ENCODE data around the gene TSNAXIP1.
A peak's percentile ranks its signal among the peaks of the same experiment; 100 is the strongest.
"Not testable (repeated sequence)": the region's sequence is repeated elsewhere in the genome, so short reads cannot be mapped to it uniquely, and the experiment has no call there.

TSNAXIP1 gene

DNA sequence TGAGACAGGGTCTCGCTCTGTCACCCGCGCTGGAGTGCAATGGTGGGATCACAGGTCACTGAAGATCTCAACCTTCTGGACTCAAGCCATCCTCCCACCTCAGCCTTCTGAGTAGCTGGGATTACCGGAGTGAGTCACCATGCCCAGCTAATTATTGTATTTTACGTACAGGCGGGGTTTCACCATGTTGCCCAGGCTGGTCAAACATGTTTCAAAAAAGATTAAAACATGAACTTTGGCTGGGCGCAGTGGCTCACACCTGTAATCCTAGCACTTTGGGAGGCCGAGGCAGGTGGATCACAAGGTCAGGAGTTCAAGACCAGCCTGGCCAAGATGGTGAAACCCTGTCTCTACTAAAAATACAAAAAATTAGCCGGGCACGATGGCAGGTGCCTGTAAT is 30.5 kb downstream of the TSNAXIP1 start:
- DNase-seq (ENCODE audit: low read depth), result not testable (repeated sequence)

DNA sequence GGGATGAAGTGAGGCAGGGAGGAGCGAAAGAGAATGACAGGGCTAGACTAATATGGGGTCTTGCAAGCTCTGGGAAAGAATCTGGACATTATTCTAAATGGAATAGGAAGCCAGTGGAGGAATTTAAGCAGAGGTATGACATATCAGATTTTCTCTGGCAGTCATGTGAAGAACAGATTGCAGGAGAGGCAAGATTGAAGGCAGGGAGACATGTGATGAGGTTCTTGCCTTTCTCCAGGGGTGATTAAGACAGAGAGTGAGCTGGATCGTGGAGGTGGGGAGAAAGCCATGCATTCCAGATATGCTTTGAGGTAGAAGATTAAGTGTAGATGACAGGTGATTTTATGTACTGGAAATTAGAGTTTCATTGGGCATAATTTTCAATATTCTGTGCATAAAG is 31.1 kb downstream of the TSNAXIP1 start:
- DNase-seq (ENCODE audit: low read depth), result no peak

DNA sequence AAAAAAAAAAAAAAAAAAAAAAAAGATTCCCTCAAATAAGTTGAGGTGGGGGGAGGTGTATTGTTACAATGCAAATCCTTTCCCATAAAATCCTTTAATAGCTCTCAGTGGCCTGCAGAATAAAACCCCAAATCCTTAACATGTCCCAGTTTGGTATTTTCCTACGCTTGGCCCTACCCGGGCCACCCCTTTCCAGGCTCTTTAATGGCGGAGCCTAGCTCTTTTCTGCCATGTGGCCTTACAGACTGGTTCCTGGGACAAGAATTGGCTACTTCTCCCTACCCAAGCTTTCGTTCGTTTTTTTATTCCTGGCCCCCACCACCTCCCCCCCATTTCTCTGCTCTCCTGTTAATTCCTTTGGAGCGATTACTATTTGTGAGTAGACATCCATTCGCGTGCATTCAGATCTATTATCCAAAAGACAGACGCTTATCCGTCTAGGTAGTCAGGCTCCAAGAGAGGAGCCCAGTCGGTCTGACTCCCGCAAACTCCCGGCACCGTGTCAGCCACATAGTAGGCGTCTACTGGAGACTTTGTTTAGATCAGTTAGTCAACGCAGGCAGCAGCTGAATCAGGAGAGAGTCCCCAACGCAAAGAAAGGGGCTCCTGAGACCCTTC is 34.6 kb downstream of the TSNAXIP1 start:
- DNase-seq (ENCODE audit: low read depth), result no peak

DNA sequence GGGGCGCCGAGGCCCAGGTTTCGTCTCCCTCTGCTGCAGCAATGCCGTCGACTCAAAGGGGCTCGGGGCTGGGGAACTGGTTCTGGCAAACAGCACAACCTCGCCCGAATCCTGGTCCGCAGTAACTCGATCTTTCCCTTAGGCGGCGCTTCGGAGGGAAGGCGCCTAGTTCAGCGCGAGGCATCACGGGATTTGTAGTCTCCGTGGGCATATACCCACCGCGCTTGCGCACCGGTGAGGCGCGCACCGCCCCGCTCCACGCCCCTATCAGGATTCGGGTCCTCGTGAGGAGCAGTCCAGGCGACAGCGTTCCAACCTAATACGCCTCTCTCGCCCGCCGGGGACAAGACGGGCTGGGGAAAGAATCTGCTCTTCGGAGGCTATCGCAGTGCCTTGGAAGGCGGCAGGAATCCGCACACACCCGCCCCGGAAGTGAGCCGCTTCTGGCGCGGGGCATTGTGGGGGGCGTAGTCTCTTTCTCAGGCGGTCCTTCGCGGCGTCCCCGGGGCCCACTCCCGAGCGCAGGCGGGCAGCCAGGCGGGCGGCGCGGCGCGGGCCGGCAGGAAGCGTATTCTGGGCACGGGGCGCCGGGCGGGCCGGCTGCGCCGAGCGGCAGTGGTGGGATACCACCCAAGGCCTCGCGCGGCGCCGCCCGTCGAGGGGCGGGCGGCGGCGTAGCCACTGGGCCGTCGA is 35.3 kb downstream of the TSNAXIP1 start, which contains the start of gene THAP11:
Gene THAP11, plus strand, starts transcription at position 505 of the 693 bp plus-strand sequence. CDS start 235 bp downstream, outside the sequence.
- peak; percentile 91 for DNase-seq (ENCODE audit: low read depth)

DNA sequence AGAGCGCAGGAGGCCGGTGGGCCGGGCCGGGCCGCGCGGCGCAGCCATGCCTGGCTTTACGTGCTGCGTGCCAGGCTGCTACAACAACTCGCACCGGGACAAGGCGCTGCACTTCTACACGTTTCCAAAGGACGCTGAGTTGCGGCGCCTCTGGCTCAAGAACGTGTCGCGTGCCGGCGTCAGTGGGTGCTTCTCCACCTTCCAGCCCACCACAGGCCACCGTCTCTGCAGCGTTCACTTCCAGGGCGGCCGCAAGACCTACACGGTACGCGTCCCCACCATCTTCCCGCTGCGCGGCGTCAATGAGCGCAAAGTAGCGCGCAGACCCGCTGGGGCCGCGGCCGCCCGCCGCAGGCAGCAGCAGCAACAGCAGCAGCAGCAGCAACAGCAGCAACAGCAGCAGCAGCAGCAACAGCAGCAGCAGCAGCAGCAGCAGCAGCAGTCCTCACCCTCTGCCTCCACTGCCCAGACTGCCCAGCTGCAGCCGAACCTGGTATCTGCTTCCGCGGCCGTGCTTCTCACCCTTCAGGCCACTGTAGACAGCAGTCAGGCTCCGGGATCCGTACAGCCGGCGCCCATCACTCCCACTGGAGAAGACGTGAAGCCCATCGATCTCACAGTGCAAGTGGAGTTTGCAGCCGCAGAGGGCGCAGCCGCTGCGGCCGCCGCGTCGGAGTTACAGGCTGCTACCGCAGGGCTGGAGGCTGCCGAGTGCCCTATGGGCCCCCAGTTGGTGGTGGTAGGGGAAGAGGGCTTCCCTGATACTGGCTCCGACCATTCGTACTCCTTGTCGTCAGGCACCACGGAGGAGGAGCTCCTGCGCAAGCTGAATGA is 36.0 kb downstream of the TSNAXIP1 start:
- peak; percentile 59 for DNase-seq (ENCODE audit: low read depth)

DNA sequence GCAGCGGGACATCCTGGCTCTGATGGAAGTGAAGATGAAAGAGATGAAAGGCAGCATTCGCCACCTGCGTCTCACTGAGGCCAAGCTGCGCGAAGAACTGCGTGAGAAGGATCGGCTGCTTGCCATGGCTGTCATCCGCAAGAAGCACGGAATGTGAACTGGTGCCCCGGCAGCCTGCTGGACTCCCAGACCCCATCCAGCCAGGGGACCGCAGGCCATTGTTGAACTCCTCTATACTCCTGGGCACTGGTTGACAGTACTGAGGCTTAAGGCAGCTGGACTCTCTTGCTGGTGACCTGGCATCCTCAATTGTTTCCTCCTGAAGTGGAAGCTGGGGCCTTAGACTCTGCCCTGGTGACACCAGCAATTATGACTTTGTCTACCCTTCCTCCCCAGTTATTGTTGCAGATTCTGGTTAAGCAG is 36.7 kb downstream of the TSNAXIP1 start:
- DNase-seq (ENCODE audit: low read depth), result no peak

DNA sequence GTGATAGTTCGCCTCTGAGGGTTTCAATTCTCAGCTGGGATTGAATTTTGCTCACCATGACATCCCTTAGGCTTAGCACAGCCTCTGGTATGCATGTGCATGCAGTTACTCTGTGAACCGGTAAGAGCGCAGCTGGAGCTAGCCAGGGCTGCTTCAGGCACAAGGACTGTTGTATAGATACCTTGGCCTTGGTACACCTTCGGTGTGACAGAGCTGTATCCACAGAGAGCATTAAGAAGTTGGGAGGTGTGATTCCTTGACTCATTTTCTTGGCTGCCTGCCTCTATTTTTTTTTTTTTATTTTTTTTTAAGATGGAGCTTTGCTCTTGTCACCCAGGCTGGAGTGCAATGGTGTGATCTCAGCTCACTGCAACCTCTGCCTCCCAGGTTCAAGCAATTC is 37.8 kb downstream of the TSNAXIP1 start:
- DNase-seq (ENCODE audit: low read depth), result no peak

DNA sequence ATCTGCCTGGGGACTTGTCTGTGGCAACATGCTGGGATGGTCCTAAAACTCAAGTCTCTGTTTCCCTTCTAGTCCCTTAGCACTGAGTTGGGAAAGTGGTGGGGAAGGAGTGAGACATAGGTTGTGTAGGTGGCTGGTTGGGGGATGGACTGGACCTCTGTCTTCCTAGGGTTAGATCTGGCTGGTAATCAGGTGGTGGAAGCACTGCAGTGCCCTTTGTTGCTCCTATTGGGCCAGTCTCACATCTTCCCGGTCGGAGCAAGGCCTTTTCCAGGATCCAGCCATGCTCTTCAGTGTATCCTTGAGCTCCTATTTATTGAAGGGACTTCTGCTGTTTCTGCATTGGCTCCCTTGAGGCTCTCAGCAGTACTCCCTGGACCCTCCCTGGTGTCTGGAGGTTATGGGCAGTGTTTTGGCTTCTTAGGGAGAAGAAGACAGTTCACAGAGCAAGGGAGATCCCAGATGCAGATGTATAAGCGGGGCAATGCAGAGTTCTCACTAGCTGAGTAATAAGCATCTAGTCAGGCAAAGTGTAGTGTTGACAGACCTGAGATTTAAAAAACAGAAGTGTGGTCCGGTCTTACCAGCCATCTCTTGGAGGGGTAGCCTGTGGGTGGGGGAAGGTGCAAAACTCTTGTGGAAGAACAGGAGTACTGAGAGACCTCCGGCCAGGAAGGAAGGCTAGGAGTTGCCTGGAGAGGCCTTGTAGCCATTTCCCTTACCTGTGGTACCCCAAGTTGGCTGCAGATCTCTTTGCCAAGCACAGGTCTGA is 38.8 kb downstream of the TSNAXIP1 start:
- DNase-seq (ENCODE audit: low read depth), result no peak

DNA sequence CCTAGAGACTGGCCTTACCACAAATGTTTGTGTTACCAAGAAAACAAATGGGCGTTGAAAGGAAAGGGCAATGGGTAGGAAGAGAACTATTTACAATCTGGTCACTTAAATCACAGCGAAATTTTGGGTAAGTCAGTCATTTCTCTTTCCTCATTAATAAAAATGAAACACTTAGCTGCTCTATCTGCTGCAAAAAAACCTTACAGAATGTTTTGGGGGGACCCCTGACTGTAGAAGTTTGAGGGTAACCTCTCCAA is 39.3 kb downstream of the TSNAXIP1 start:
- DNase-seq (ENCODE audit: low read depth), result no peak

DNA sequence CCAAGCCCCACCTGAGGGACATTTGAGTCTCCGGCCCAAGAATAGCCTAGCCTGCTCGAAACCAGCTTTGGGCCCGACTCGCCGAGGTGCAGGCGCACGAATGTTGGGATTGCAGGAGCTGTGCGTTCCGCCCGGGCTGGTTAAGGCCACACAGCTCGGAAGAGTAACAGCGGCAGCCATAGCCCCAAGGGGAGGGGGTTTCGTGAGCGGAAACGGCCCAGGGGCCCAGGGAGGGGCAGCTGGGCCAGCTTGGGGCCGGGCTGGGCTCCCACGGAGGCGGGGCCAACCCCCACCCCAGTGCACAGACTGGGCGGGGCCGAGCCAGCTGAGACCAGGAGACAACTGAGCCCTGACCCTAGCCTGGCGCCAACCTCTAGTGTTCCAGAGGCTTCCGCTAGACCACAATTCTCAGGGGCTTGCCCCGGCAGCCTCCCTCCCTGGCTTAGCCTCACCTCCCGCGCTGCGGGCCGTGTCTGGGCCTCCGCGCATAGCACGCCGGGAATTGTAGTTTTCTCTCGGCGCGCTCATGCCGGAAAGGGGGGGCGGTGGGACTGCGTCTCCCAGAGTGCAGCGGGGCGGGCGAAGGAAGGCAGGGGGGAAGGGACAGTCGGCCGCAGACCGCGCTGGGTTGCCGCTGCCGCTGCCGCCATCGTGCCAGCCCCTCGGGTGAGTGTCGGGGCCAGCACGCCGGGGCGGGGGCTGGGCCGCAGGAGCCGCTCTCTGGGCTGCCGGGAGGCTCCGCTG is 39.8 kb downstream of the TSNAXIP1 start, which contains the start of gene NUTF2:
Gene NUTF2, plus strand, starts transcription at position 614 of the 744 bp plus-strand sequence. CDS start 18,198 bp downstream, outside the sequence.
- DNase-seq (ENCODE audit: low read depth), result peak; percentile 95

DNA sequence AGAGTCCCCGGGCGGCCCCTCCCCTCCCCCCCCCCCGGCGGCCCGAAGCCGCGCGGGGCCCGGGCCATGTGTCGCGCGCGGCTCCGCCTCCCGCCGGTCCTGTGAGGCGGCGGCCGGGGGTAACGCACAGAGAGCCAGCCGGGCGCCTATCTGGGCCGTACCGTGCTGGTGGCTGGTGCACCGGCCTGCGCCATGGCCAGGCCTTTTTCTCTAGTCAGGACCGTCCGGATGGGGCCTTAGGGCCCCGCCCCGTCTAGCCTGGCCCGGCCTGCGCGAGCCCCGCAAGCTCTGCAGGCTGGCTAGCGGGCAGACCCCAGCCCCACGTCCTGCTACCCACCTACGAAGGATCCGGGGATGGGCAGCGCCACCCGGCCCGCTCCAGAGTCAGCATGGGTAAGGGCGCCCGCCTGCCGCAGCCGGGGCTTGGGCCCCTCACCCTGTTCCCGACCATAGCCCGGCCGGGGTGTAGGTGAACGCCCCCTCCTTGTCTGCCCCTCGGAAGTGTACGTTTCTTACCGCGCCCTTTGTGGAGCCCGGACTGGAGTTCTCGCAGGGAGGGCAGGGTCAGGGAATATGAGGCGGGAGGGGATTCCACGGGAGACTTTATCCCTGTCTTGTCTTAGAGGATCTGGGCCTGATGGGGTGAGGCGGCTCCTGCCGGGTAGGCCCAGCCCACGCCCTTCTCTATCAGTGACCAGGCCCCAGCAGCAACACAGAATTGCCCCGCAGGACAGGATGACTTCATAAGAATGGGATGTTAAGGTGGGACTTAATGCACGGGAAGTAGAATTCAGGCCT is 40.6 kb downstream of the TSNAXIP1 start, which contains the start of gene CENPT:
Gene CENPT, minus strand, starts transcription at position 630 of the 798 bp plus-strand sequence. CDS start 13,834 bp downstream, outside the sequence.
- no peak for DNase-seq (ENCODE audit: low read depth)

DNA sequence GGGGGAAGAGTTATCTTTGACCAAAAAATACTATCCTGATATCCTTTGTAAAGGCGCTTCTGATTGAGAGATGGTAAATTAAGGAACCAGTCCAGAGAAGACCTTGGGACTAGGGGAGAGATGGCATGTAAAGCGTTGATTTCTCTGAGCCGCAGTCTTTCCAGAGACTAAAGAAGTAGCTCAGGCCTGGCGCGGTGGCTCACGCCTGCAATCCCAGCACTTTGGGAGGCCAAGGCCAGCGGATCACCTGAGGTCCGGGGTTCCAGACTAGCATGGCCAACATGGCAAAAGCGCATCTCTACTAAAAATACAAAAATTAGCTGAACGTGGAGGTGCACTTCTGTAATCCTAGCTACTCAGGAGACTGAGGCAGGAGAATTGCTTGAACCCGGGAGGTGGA is 41.4 kb downstream of the TSNAXIP1 start:
- DNase-seq (ENCODE audit: low read depth), result no peak

DNA sequence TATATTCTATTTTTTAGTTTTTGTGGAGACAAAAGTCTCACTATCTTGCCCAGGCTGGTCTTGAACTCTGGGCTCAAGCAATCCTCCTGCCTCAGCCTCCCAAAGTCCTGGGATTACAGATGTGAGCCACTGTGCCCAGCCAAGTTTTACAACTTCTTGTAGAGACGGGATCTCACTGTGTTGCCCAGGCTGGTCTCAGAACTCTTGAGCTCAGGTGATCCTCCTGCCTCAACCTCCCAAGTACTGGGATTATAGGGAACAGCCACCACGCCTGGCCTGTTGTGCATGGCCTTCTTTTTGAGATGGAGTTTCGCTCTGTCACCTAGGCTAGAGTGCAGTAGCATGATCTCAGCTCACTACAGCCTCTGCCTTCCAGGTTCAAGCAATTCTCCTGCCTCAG is 47.0 kb downstream of the TSNAXIP1 start:
- DNase-seq (ENCODE audit: low read depth), result no peak

DNA sequence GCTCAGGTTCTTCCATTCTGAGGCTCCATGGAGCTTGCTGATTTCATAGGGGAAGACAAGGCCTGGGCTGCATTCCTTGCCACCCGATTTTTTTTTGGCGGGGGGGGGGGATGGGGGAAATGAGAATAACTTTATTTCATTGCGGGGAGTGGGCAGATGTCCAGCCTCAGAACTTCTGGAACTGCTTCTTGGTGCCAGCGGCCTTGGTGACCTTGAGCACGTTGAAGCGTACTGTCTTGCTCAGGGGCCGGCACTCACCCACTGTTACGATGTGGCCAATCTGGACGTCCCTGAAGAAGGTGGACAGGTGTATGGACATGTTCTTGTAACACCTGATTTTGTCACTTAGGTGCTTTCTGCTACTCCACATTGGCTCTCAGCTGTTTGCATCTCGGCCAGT is 49.1 kb downstream of the TSNAXIP1 start:
- DNase-seq (ENCODE audit: low read depth), result no peak

DNA sequence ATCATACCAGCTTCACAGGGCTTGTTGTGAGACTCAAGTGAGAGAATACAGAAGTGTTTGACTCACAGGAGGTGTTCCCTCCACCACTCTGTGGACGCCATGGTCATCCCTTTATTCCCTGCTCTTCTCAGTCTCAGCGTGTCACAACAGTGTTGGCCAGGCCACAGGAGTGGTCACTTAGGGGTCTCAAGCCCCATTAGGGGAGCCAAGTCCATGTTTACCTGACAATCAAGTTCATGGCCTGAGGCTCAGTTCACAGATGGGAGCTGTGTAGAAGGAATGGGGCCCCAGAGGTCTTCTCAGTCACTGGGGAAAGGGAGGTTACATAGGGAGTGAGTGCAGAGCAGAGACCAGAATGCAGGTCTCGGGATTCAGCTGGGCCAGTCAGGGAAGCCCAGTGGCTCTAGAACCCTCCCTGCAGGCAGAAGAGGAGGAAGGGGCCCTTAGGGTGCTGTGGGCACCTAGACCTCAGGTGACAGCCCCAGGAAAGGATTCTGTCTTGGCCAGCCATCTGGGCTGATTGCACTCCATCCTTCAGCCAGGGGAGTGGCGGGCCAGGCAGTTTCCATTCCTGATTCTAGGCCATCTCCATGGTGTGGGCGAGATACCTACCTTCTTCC is 50.3 kb downstream of the TSNAXIP1 start:
- no peak for DNase-seq (ENCODE audit: low read depth)

DNA sequence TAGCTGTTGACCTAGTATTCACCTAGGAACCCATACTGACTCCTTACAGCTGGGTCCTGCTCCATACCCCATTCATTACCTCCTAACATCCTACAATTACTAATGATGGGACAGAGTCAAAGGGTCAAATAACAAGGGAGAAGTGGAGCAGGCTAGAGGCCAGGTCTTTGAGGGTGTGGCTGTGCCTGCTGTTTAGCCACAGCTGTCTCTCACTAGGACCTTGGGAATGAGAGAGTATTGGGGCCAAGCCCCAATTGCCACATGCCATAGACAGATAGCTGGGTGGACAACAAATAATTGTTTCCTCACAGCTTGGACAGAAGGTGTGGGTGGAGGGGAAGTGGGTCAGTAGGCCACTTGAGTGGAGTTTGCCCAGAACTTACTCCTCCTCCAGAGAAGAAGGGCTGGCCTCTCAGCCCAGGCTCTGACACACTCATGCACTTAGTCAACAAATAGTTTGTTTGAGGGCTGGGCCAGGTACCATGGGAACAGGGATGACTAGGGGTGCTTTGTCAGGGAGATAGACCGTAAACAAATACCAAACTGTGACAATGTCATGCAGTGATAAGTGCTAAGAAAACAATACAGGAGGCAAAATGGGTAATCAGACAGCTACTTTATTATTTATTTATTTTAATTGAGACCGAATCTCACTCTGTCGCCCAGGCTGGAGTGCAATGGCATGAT is 51.0 kb downstream of the TSNAXIP1 start:
- no peak for DNase-seq (ENCODE audit: low read depth)

DNA sequence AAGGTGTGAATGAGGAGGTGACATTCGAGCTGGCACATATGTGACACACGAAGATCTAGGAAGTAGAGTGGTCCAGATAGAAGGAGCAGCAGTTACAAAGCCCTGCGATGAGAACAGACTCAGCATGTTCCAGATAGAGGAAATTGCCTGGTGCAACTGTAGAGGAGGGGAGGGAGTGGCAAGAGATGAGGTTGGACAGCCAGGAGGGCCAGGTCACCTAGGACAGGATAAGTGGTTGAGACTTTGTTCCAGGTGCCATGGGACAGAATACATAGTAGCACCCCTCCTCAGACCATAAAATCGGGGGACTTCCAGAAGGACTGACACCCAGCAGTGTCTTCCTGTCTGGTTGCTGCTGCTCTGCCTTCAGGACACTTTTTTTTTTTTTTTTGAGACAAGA is 51.8 kb downstream of the TSNAXIP1 start:
- DNase-seq (ENCODE audit: low read depth), result no peak

DNA sequence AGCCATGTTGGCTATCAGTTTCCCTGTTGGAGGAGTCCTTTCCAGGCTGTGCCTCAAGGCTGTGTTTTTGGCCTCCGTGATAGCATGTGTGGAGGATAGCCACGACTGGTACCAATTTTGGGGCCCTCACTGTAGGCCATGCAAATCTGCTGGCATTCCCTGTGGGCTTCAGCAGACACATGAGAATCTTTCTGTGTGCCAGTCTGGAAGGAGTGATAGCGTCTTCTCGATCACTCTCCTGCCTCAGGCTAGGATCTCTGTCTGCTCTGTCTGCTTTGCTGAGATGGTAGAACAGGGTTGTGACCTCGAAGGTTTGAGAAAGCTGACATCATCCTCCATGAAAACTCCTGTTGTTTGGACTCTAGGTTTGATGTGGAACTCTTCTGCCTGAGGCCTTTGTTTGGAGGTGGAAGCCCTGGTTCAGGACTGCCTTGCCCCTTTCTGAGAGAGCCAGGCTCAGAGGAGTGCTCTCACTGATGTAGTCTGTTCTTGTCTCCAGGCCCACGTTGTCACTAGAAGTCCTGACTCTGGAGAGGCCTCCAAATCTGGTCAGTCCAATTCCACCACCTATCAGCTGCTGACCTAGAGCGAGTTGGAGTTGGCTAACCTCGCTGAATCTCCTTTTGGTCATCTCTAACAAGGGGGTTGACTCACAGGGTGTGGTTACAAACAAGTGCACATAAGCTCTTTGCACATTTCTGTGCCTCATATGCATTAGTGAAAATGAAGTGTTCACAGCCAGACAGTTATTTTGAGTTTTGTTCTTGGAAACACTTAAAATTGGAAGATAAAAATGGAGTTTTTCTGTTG is 54.1 kb downstream of the TSNAXIP1 start:
- no peak for DNase-seq (ENCODE audit: low read depth)

DNA sequence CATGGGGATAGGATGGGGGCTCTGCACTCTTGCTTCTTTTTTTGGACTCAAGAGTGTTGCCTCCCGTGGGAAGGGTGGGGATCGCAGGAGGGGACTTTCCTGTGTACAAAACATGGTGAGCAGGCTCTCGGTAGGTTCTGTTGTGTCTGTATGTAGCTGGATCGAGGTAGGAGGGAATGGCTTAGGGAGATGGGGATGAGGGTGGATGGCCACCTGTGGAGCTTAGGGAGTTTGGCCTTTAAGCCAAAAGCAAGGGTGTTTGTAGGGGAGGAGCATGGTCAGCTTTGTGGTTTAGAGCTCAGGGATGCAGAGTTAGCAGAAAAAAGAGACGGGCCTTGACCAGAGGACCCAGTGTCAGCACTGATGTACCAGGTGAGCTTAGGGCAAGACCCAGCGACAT is 55.2 kb downstream of the TSNAXIP1 start:
- DNase-seq (ENCODE audit: low read depth), result no peak
